Thoracic aorta (tissue), 2 donors: Measurements from ENCODE around the gene CNKSR2. TPM values are rescaled to one million over a fixed set of nuclear protein-coding genes. Genes with fewer than 3 reads are reported as not detected.

ENCODE experiments used
- ATAC-seq: fragments of 150-250 bp; one replicate; pipeline ENCODE4 v1.8.0; 2017; ENCODE audit warnings: low read depth; ENCODE audit not compliant: insufficient number of reproducible peaks, low FRiP score
- DNase-seq: peaks from one replicate; pipeline ENCODE4 v3.0.0-alpha.2; 2020; ENCODE audit warnings: low spot score
- H3K27ac ChIP-seq, 2 donors: fragments of 200-600 bp; sonication (generic); 1 replicate in 1 of 2; 2 replicates in 1 of 2; pipeline ENCODE4 v1.5.1; 2016; ENCODE audit warnings: mild to moderate bottlenecking in 2 of 2, moderate library complexity in 2 of 2
- H3K27me3 ChIP-seq: fragments of 200-600 bp; sonication (generic); replicated peaks from 2 replicates; pipeline ENCODE4 v1.6.0; 2016; ENCODE audit warnings: mild to moderate bottlenecking; ENCODE audit not compliant: insufficient read depth
- H3K36me3 ChIP-seq: fragments of 200-600 bp; sonication (generic); one replicate; pipeline ENCODE4 v1.5.1; 2016
- H3K4me1 ChIP-seq, 2 donors: fragments of 200-600 bp; sonication (generic); 1 replicate in 1 of 2; 2 replicates in 1 of 2; pipeline versions ENCODE4 v1.5.1 to v1.6.0; 2016; ENCODE audit warnings: low read depth in 2 of 2, mild to moderate bottlenecking in 1 of 2; ENCODE audit not compliant: control insufficient read depth in 1 of 2
- H3K4me3 ChIP-seq: fragments of 200-600 bp; sonication (generic); 2 replicates; pipeline ENCODE4 v1.5.1; 2016; ENCODE audit warnings: mild to moderate bottlenecking
- H3K9me3 ChIP-seq: fragments of 200-600 bp; sonication (generic); 2 replicates; pipeline ENCODE4 v1.5.1; 2016
- total RNA-seq, 2 donors: library from RNA; depleted of rRNA; stranded (reverse); fragments of >200 nt; gene quantifications; one replicate each; pipeline versions ENCODE4 v1.1.0 to v1.2.3, GENCODE V29; 2016
- TF ChIP-seq, protein P1 (sequence below): fragments of 200-600 bp; sonication (generic); IDR thresholded peaks from one replicate; pipeline ENCODE4 v1.5.1; 2019; ENCODE audit warnings: antibody characterized with exemption

The CNKSR2 gene
- total RNA-seq, 2 donors from 2014 or later = 5.3 to 10.4 TPM

DNA sequence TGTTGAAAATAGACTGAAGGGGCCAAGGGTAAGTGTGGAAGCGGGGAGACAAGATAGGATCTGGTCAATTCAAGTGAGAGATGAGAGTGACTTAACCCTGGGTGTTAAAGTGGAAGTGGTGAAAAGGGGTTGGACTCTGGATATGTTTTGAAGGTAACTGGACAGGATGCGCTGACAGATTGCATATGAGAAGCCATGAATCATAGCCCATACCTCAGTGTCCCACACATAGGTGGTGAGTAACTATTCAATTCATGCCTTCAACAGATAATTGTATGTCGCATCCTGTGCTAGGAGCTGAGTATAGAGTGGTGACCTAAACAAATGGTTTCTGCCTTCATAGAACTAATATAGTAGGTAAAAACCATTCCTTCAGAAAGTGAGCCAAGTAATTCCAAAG, 207.3 kb downstream of the CNKSR2 start:
- ATAC-seq = no peak

DNA sequence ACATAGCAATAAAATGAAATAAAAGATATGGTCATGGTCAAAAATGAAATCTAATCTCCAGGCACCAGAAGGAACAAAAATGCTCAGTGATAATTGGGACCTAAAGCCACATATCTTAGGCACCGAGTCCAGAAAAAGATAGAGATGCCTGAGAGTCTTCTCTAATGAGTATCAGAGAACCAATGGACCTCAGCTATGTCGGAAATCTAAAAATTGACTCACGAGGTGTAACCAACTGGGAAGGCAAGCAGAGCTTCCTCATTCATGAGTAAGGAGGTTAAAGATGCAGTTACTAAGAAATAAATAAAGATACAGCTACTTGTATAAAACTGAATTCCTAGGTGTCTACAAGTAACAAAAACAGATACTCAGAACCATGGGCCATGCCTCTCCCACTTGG, 211.8 kb downstream of the CNKSR2 start:
- no peak for ATAC-seq
- TF ChIP-seq, protein P1, sequence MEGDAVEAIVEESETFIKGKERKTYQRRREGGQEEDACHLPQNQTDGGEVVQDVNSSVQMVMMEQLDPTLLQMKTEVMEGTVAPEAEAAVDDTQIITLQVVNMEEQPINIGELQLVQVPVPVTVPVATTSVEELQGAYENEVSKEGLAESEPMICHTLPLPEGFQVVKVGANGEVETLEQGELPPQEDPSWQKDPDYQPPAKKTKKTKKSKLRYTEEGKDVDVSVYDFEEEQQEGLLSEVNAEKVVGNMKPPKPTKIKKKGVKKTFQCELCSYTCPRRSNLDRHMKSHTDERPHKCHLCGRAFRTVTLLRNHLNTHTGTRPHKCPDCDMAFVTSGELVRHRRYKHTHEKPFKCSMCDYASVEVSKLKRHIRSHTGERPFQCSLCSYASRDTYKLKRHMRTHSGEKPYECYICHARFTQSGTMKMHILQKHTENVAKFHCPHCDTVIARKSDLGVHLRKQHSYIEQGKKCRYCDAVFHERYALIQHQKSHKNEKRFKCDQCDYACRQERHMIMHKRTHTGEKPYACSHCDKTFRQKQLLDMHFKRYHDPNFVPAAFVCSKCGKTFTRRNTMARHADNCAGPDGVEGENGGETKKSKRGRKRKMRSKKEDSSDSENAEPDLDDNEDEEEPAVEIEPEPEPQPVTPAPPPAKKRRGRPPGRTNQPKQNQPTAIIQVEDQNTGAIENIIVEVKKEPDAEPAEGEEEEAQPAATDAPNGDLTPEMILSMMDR = no peak

More for the DNA sequence above, 207.3 kb downstream of the CNKSR2 start:
- TF ChIP-seq, protein P1 = no peak
- Histone ChIP-seq H3K36me3 (no peaks in the 10 kb centered on the region), H3K27me3 (no peaks in the 10 kb centered on the region), H3K4me1 (no peaks in the 10 kb centered on the region), H3K9me3 (no peaks in the 10 kb centered on the region), H3K4me3 (no peak overlapping the region), H3K27ac (no peak overlapping the region)
- no peak for DNase-seq

DNA sequence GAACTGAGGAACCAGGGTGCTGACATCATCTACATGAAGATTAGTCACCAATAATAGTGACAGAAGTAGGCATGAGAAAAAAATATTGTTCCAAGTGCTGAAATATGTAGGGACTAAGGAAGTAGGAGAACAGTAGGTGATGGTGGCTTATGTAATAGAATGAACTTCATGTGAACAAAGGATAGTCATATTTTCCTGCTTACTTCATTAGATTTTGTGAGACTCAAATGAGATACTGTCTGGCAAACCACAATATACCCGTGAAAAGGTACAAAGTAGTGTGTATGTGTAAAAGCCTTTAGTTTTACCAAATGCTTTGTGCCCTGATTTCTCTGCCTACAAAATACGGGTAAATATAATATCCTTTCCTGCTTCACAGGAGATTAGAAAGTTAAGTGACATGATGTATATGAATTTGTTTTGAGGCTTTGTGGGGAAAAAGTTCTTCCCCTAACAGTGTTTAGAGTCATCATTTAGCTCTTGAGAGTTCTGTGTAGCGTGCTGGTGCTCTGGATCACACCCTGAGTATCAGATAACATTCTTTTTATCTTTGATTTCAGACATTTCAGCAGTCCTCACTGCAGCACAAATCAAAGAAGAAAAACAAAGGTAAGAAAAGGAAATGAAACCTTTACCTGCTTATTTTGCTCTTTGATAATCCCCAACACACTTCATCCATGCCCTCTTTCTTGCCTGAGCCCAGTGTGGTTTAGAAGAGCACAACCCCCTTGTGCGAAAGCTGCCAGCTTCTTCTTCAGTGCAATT, 216.0 kb downstream of the CNKSR2 start:
- Histone ChIP-seq H3K4me1 (no peaks in the 10 kb centered on the region), H3K27ac (no peak overlapping the region), H3K27me3 (no peaks in the 10 kb centered on the region), H3K36me3 (no peaks in the 10 kb centered on the region), H3K4me3 (no peak overlapping the region), H3K9me3 (no peaks in the 10 kb centered on the region)
- TF ChIP-seq, protein P1 = no peak
- DNase-seq = no peak
- no peak for ATAC-seq

More for the DNA sequence above, 211.8 kb downstream of the CNKSR2 start:
- Histone ChIP-seq H3K4me3 (no peak overlapping the region), H3K9me3 (no peaks in the 10 kb centered on the region), H3K36me3 (no peaks in the 10 kb centered on the region), H3K27me3 (no peaks in the 10 kb centered on the region), H3K27ac (no peak overlapping the region), H3K4me1 (no peaks in the 10 kb centered on the region)
- DNase-seq = no peak

DNA sequence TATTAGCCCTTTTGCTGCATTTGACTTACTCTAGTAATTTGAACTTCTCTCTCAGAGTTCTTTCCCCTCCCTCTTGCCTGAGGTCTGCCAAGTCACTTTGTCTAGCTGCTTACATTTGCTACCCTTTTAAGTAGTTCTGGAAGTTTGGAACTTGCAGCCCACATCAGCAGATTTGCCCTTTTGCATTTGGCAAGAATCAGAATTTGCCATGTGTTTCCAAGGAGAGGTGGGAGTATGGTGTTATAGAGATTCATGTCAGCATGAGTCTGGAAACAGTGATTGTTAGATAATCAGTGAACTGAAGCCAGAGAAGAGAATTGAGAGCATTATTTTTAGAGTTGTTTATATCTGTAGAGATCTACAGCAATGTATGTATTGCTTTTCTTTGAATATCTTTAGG, 231.8 kb downstream of the CNKSR2 start:
- no peak overlapping the region for H3K4me3 ChIP-seq
- H3K36me3 ChIP-seq = no peaks in the 10 kb centered on the region
- ATAC-seq (no peak), DNase-seq (no peak)
- no peak overlapping the region for H3K27ac ChIP-seq
- peaks cover 0 to 3% of the 10 kb centered on the region in 2 donors for H3K4me1 ChIP-seq
- TF ChIP-seq, protein P1 = no peak
- H3K9me3 ChIP-seq = no peaks in the 10 kb centered on the region
- H3K27me3 ChIP-seq = no peaks in the 10 kb centered on the region

DNA sequence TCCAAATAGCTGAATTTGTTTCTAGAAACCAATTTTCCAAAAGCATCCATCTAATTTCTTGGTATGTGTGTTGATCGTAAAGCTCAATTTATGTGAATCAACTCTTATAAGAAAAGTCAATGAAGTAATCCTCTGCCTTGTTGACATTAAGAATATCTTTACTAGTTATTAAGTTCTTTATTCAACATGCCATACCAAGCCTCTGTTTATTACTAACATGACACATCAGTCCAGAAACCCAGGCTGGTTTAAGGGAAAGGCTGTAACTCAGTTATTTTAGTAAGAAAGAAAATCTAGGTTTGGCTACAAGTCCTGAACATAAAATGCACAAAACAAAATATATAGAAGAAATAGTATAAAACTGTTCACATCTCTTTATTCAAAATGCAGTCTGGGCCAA, 235.9 kb downstream of the CNKSR2 start:
- no peaks in the 10 kb centered on the region for H3K9me3 ChIP-seq
- H3K4me1 ChIP-seq = peaks cover 0 to 12% of the 10 kb centered on the region in 2 donors
- no peak overlapping the region for H3K27ac ChIP-seq
- H3K27me3 ChIP-seq = no peaks in the 10 kb centered on the region
- no peak overlapping the region for H3K4me3 ChIP-seq
- TF ChIP-seq, protein P1 = no peak
- DNase-seq = no peak
- no peaks in the 10 kb centered on the region for H3K36me3 ChIP-seq
- no peak for ATAC-seq
